ENCODE results near the gene B4GALT6. TPM values are rescaled to one million over a fixed set of nuclear protein-coding genes. Genes with fewer than 3 reads are reported as not detected.

Gene B4GALT6
- total and polyA plus RNA-seq, 2 of the 4 experiments (the other 2 are of a cell fraction), result 1.1 to 3.9 TPM

GRCh38 chr18:31652357-31652756 lies 32.0 kb downstream of the B4GALT6 start:
- Histone ChIP-seq H2BK120ac (ENCODE audit: low read depth, low read length) (no peak overlapping the region), H3K4me1 (ENCODE audit: control insufficient read depth, insufficient read depth, low read length) (no peaks in the 10 kb centered on the region), H2AK5ac (ENCODE audit: low read depth, low read length) (no peak overlapping the region), H3K4me3 (ENCODE audit: insufficient read depth, low read depth, low read length) (no peak overlapping the region), H3K56ac (ENCODE audit: extremely low read depth, insufficient read depth, low read length) (no peak overlapping the region), H3K23ac (ENCODE audit: low read depth, low read length) (no peak overlapping the region), H3K27me3 (ENCODE audit: control insufficient read depth, insufficient read depth, low read length) (no peaks in the 10 kb centered on the region), H3K9me1 (ENCODE audit: insufficient read depth, low read length) (no peaks in the 10 kb centered on the region), H2AK9ac (replicated peaks; ENCODE audit: low read depth, low read length, poor library complexity) (no peak overlapping the region), H3K9ac (ENCODE audit: low read depth, low read length) (no peak overlapping the region), H2BK15ac (ENCODE audit: low read depth, low read length) (no peak overlapping the region), H4K5ac (ENCODE audit: low read depth, low read length) (no peak overlapping the region), H2BK20ac (ENCODE audit: low read depth, low read length) (no peak overlapping the region), H3K4ac (ENCODE audit: low read depth, low read length) (no peak overlapping the region), H3K4me2 (ENCODE audit: low read depth, low read length) (no peak overlapping the region), H3K27ac (ENCODE audit: insufficient read depth, low read length) (no peak overlapping the region), H3K14ac (replicated peaks; ENCODE audit: low read depth, low read length) (no peak overlapping the region), H2BK5ac (ENCODE audit: low read depth, low read length, poor library complexity, severe bottlenecking) (no peak overlapping the region), H3K36me3 (ENCODE audit: control insufficient read depth, insufficient read depth, low read length) (no peaks in the 10 kb centered on the region), H2AFZ (replicated peaks; ENCODE audit: low read length, poor library complexity) (no peak overlapping the region), H3K79me1 (ENCODE audit: low read depth in 1 of 2, low read length in 2 of 2) (no peaks in the 10 kb centered on the region), H3K18ac (ENCODE audit: low read depth, low read length) (no peak overlapping the region), H3K9me3 (ENCODE audit: control insufficient read depth, insufficient read depth, low read length) (no peaks in the 10 kb centered on the region), H4K91ac (ENCODE audit: insufficient read depth, low read depth, low read length) (no peak overlapping the region), H4K20me1 (ENCODE audit: insufficient read depth, low read length) (no peaks in the 10 kb centered on the region), H4K8ac (ENCODE audit: low read depth in 2 of 2, low read length in 2 of 2) (no peak overlapping the region)
- ATAC-seq (ENCODE audit: low read depth) (no peak), DNase-seq (no peak)
- POLR2A ChIA-PET (ENCODE audit: unreplicated experiment), result no interaction called here
- CTCF ChIA-PET, result no interaction called here
- 78% methylated on average over 8 of the region's 9 CpGs; no CpG with 5 or more reads in 1 of the 2 experiments for WGBS, 2 experiments (ENCODE audit: extremely low coverage in 2 of 2, insufficient read length in 1 of 2)
- intact Hi-C loops (cut with micrococcal nuclease) (no loop called here), in situ Hi-C loops (cut with MboI; ENCODE audit: low sequenced_read_pairs) (no loop called here), dilution Hi-C loops (cut with HindIII; ENCODE audit: low sequenced_read_pairs, unreplicated experiment) (no loop called here)
- no peak for TF ChIP-seq RAD21 (IDR thresholded peaks at IDR 0.05; ENCODE audit: low read length)
- TF ChIP-seq USF2 (IDR thresholded peaks at IDR 0.05; ENCODE audit: low read depth, low read length), result no peak
- no peak for TF ChIP-seq CEBPB (IDR thresholded peaks at IDR 0.05; ENCODE audit: low read depth, low read length)
- no peak for TF ChIP-seq ELK1 (IDR thresholded peaks at IDR 0.05; ENCODE audit: borderline replicate concordance, low read depth, low read length)
- TF ChIP-seq SMC3 (IDR thresholded peaks at IDR 0.05; ENCODE audit: low read depth, low read length), result no peak
- no peak for TF ChIP-seq MXI1 (IDR thresholded peaks at IDR 0.05; ENCODE audit: borderline replicate concordance, low read depth, low read length)
- no peak for TF ChIP-seq MAZ (IDR thresholded peaks at IDR 0.05; ENCODE audit: borderline replicate concordance, low read depth, low read length)
- TF ChIP-seq BHLHE40 (IDR thresholded peaks at IDR 0.05; ENCODE audit: low read depth, low read length), result no peak
- no peak for TF ChIP-seq MAFK (IDR thresholded peaks at IDR 0.05; ENCODE audit: low read depth, low read length)
- TF ChIP-seq NFE2L2 (IDR thresholded peaks at IDR 0.05; ENCODE audit: low read depth, low read length), result no peak
- no peak for TF ChIP-seq RCOR1 (IDR thresholded peaks at IDR 0.05; ENCODE audit: insufficient replicate concordance, low read length)
- no peak for TF ChIP-seq POLR2A (IDR thresholded peaks at IDR 0.05; ENCODE audit: low read depth, low read length)
- no peak for TF ChIP-seq CHD1 (IDR thresholded peaks at IDR 0.05; ENCODE audit: low read depth, low read length)
- TF ChIP-seq RFX5 (IDR thresholded peaks at IDR 0.05; ENCODE audit: low read depth, low read length), result no peak
- TF ChIP-seq FOS (IDR thresholded peaks at IDR 0.05; ENCODE audit: low read depth, low read length), result no peak
- TF ChIP-seq CTCF (conservative IDR thresholded peaks at IDR 0.05; ENCODE audit: low read depth, low read length), result no peak
- no TSS peak for BruUV-seq (replicated peaks)
